ENCODE measurements around the gene MANEA. TPM values are rescaled to one million over a fixed set of nuclear protein-coding genes. Genes with fewer than 3 reads are reported as not detected.

Gene MANEA, protein sequence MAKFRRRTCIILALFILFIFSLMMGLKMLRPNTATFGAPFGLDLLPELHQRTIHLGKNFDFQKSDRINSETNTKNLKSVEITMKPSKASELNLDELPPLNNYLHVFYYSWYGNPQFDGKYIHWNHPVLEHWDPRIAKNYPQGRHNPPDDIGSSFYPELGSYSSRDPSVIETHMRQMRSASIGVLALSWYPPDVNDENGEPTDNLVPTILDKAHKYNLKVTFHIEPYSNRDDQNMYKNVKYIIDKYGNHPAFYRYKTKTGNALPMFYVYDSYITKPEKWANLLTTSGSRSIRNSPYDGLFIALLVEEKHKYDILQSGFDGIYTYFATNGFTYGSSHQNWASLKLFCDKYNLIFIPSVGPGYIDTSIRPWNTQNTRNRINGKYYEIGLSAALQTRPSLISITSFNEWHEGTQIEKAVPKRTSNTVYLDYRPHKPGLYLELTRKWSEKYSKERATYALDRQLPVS
- total RNA-seq = 15.1 and 17.3 TPM in 2 replicates

DNA sequence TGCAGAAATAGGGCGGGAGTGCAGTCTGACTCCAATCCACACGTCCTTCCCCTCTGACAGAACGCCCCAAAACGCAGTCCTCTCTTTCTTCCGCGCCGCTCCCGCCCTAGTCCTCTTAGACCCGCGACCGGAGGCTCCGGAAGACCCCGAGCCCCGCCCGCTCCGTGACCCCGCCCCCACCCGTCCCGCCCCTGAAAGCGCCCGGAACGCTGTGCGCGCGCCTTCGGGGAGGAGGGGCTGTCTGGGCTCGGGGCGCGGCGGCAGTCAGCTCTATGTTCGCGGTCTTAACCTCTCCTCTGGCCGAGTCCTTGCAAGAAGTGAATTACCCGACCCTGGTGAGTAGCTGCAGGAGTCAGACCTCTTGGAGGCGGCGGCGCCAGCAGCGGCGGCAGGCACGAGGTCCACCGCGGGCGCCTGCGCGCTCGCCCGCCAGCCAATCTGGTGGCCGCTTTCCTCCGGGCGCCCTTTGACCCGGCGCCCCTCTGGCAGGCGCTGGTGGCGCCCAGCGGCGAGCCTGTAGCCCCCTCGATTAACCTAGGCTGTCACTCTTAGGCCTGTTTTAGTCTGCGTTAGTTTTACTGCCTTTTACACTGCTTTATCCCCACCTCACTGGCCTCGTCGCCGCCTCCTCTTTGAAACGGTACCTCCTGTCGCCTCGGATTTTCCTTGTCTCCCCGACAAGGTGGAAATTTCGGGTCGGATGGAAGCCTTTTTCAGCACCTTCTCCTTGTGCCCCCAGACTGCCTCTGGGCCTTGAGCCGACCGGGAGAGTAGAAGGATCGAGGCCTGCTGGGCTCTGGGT lies at the start of gene MANEA:
MANEA (plus strand) TSS at position 232 of the 802 bp plus-strand sequence. CDS start 8,905 bp downstream, outside the sequence.

